ENCODE measurements around the gene CYBC1.
"Not testable (repeated sequence)": the region's sequence is repeated elsewhere in the genome, so short reads cannot be mapped to it uniquely, and the experiment has no call there.

Gene CYBC1

GRCh38 chr17:82433560-82434215 lies 16.9 kb downstream of the CYBC1 start:
- no peak for DNase-seq

GRCh38 chr17:82432017-82432416 lies 18.5 kb downstream of the CYBC1 start:
- no peak for DNase-seq

GRCh38 chr17:82429824-82430223 lies 20.7 kb downstream of the CYBC1 start:
- no peak for DNase-seq

- no peak for DNase-seq
Measured at GRCh38 chr17:82428546-82428945, 22.0 kb downstream of the CYBC1 start.

GRCh38 chr17:82424863-82425159 lies 25.7 kb downstream of the CYBC1 start:
- no peak for DNase-seq

- DNase-seq: no peak
Measured at GRCh38 chr17:82424001-82424862, 26.3 kb downstream of the CYBC1 start.

- no peak for DNase-seq
Measured at GRCh38 chr17:82419540-82419939, 31.0 kb downstream of the CYBC1 start.

- DNase-seq: peak; percentile 94
Measured at GRCh38 chr17:82418001-82418986, 32.3 kb downstream of the CYBC1 start, which contains the start of the genes HEXD and OGFOD3. Gene HEXD (plus strand): TSS chr17:82418347. CDS start chr17:82419800, 1,453 bp downstream. Gene OGFOD3 (minus strand): TSS chr17:82418586. CDS start chr17:82418485, 101 bp downstream.

GRCh38 chr17:82416771-82417170 lies 33.8 kb downstream of the CYBC1 start:
- DNase-seq: no peak

GRCh38 chr17:82416264-82416663 lies 34.3 kb downstream of the CYBC1 start:
- DNase-seq: no peak

GRCh38 chr17:82415786-82416185 lies 34.8 kb downstream of the CYBC1 start:
- no peak for DNase-seq

- no peak for DNase-seq
Measured at GRCh38 chr17:82415336-82415735, 35.2 kb downstream of the CYBC1 start.

- DNase-seq: peak; percentile 86
Measured at GRCh38 chr17:82414548-82415281, 35.8 kb downstream of the CYBC1 start.

GRCh38 chr17:82412535-82413520 lies 37.7 kb downstream of the CYBC1 start:
- no peak for DNase-seq

GRCh38 chr17:82412081-82412480 lies 38.5 kb downstream of the CYBC1 start:
- not testable (repeated sequence) for DNase-seq

- no peak for DNase-seq
Measured at GRCh38 chr17:82411396-82412053, 39.0 kb downstream of the CYBC1 start.

- DNase-seq: no peak
Measured at GRCh38 chr17:82410014-82410716, 40.4 kb downstream of the CYBC1 start.

- no peak for DNase-seq
Measured at GRCh38 chr17:82408938-82409318, 41.6 kb downstream of the CYBC1 start.

GRCh38 chr17:82408288-82408937 lies 42.1 kb downstream of the CYBC1 start:
- no peak for DNase-seq
